ENCODE data around the gene SLC25A47.

DNA sequence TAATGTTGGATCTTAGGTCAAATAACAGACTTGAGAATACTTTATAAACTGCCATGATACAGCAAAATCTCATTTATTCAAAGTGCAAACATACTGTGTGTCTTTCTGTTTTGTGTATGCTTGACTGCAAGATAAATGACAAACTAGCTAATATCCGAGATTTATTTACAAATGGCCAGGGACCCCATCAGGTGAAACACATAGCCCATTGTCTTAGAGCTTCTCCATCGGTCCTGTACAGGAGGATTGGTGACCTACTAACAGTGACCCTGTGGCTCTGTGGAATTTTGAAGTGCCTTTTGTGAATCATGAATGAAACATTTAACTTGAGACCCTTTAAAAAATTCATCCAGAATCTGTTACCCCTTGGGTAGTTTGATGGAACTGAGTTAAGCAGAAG, 44.0 kb upstream of the SLC25A47 start:
- TF ChIP-seq CTCF (IDR thresholded peaks at IDR 0.05; ENCODE audit: extremely low read depth in 1 of 2, insufficient read depth in 1 of 2, low read depth in 1 of 2, low read length in 2 of 2) (no peak), POLR2A (IDR thresholded peaks at IDR 0.05; ENCODE audit: low read depth, low read length) (no peak), JUN (IDR thresholded peaks at IDR 0.05; ENCODE audit: borderline replicate concordance, insufficient read depth, insufficient read length, low read depth) (no peak), POLR2AphosphoS5 (IDR thresholded peaks at IDR 0.05; ENCODE audit: insufficient read depth, low read depth, low read length) (no peak), EZH2 (IDR thresholded peaks at IDR 0.05; ENCODE audit: borderline replicate concordance, low read depth, low read length, severe bottlenecking) (no peak)
